Measurements from ENCODE around the gene HTATSF1. TPM values are rescaled to one million over a fixed set of nuclear protein-coding genes. Genes with fewer than 3 reads are reported as not detected.

HTATSF1 gene
- total RNA-seq, 4 donors from 2014 or later: 62.1 to 76.5 (median 69.4) TPM

DNA sequence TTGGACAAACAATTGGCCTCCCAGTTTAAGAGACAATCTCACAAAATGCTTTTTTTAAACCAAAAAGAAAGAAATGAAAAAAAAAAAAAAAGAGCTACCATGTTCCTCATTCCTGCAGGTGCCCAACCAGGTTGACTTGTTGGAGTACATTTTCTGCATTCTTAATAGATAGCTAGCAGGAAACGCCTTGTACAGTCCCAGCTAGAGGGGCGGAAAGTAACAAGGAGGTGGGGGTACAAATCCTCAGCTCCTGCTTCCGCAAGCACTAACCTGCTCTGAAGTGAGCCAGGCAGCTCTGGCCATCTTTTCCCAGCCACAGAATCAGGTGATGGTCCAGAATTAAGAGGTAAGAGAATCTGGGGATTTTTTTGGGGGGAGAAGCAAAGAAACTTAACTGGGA lies 34.6 kb downstream of the HTATSF1 start, which contains the start of gene VGLL1:
TSS of gene VGLL1 (plus strand) at position 265 of the 400 bp plus-strand sequence. CDS start 3,806 bp downstream, outside the sequence.
- H3K9me3 ChIP-seq: no peaks in the 10 kb centered on the region
- H3K36me3 ChIP-seq: no peaks in the 10 kb centered on the region
- 100% methylated on average over 1 of the region's 3 CpGs; no CpG with 5 or more reads in 1 of the 2 donors for WGBS, 2 donors (ENCODE audit: low coverage in 1 of 2)
- no peak for ATAC-seq
- peaks cover 0 to 3% (median 0%) of the 10 kb centered on the region in 3 donors for H3K4me1 ChIP-seq
- no peak within 1 kb of the TSS for H3K4me3 ChIP-seq
- TF ChIP-seq EP300 (IDR thresholded peaks at IDR 0.05) (no peak), POLR2AphosphoS5 (IDR thresholded peaks at IDR 0.05) (no peak), POLR2A (IDR thresholded peaks at IDR 0.05) (no peak)
- TF ChIP-seq, protein P1, sequence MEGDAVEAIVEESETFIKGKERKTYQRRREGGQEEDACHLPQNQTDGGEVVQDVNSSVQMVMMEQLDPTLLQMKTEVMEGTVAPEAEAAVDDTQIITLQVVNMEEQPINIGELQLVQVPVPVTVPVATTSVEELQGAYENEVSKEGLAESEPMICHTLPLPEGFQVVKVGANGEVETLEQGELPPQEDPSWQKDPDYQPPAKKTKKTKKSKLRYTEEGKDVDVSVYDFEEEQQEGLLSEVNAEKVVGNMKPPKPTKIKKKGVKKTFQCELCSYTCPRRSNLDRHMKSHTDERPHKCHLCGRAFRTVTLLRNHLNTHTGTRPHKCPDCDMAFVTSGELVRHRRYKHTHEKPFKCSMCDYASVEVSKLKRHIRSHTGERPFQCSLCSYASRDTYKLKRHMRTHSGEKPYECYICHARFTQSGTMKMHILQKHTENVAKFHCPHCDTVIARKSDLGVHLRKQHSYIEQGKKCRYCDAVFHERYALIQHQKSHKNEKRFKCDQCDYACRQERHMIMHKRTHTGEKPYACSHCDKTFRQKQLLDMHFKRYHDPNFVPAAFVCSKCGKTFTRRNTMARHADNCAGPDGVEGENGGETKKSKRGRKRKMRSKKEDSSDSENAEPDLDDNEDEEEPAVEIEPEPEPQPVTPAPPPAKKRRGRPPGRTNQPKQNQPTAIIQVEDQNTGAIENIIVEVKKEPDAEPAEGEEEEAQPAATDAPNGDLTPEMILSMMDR (IDR thresholded peaks at IDR 0.05): no peak
- no peak within 1 kb of the TSS for H3K27ac ChIP-seq
- H3K27me3 ChIP-seq: no peaks in the 10 kb centered on the region

DNA sequence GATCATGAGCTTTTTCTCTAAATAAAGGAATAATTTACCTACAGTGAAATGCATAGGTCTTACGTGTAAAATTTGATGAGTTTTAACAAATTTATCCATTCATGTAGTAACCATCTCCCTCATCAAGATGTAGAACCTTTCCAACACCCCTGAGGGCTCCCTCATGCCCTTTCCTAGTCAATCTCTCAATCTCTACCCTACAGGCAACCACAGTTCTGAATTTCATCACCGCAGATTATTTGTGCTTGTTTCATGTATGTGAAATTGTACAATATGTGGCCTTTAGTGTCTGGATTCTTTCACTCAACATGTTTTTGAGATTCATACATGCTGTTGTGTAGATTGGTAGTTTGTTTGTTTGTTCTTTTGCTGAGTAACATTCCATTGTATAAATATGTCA lies 36.7 kb downstream of the HTATSF1 start:
- no peaks in the 10 kb centered on the region for H3K9me3 ChIP-seq
- TF ChIP-seq POLR2AphosphoS5 (IDR thresholded peaks at IDR 0.05) (no peak), POLR2A (IDR thresholded peaks at IDR 0.05) (no peak)
- WGBS, 2 donors (ENCODE audit: low coverage in 1 of 2): 79 to 95% methylated on average over 2 of the region's 2 CpGs
- no peak overlapping the region for H3K4me3 ChIP-seq
- no peaks in the 10 kb centered on the region for H3K36me3 ChIP-seq
- no peaks in the 10 kb centered on the region for H3K4me1 ChIP-seq
- no peak overlapping the region for H3K27ac ChIP-seq
- H3K27me3 ChIP-seq: no peaks in the 10 kb centered on the region
- ATAC-seq: no peak

DNA sequence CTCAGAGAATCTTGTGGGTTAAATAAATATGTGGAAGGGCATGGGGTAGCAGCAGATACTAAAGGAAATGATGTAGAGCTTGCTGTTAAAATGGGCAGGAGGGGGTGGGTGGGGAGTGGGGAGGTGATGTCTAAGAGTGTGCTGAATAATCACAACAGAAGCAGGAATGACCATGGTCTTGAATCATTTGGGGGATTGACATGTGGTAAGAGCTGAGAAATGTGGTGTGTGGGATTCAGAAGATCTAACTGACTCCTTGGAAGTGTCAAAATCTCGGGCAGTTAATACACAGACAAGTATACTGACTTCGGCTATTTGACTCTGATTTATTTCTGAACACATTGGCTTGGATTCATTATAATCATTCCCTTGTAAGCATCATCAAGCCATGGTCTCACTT lies 41.4 kb downstream of the HTATSF1 start:
- no peak overlapping the region for H3K4me3 ChIP-seq
- ATAC-seq: no peak
- H3K36me3 ChIP-seq: no peaks in the 10 kb centered on the region
- H3K27me3 ChIP-seq: no peaks in the 10 kb centered on the region
- H3K9me3 ChIP-seq: no peaks in the 10 kb centered on the region
- TF ChIP-seq POLR2A (IDR thresholded peaks at IDR 0.05) (no peak), POLR2AphosphoS5 (IDR thresholded peaks at IDR 0.05) (no peak), EP300 (IDR thresholded peaks at IDR 0.05) (no peak)
- TF ChIP-seq, protein P1 (IDR thresholded peaks at IDR 0.05): no peak
- H3K27ac ChIP-seq: no peak overlapping the region
- 45 to 61% methylated on average over 2 of the region's 2 CpGs for WGBS, 2 donors (ENCODE audit: low coverage in 1 of 2)
- no peaks in the 10 kb centered on the region for H3K4me1 ChIP-seq

DNA sequence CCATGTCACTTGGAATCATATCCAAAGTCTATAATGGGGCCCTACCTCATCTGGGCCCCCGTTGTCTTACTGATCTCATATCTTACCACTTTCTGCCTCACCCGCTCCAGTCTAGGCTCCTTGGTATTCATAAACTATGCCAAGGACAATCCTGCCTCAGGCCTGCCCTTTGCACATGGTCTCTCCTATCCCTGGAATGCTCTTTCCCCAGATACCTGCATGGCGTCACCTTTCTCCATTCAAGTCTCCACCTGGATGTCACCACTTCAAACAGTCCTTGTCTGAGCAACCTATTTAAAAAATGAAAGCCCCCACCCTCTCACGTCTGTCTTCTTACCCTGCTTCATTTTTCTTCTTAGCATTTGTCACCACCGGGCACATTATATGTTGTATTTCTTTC lies 42.8 kb downstream of the HTATSF1 start:
- TF ChIP-seq EP300 (IDR thresholded peaks at IDR 0.05): no peak
- TF ChIP-seq, protein P1 (IDR thresholded peaks at IDR 0.05): no peak
- no peak for TF ChIP-seq POLR2A (IDR thresholded peaks at IDR 0.05)
- TF ChIP-seq POLR2AphosphoS5 (IDR thresholded peaks at IDR 0.05): no peak
- Histone ChIP-seq H3K27me3 (no peaks in the 10 kb centered on the region), H3K27ac (no peak overlapping the region), H3K4me1 (no peaks in the 10 kb centered on the region), H3K9me3 (no peaks in the 10 kb centered on the region), H3K4me3 (no peak overlapping the region), H3K36me3 (no peaks in the 10 kb centered on the region)
- no peak for ATAC-seq
- 68 to 100% methylated on average over 3 to 5 of the region's 5 CpGs for WGBS, 2 donors (ENCODE audit: low coverage in 1 of 2)

DNA sequence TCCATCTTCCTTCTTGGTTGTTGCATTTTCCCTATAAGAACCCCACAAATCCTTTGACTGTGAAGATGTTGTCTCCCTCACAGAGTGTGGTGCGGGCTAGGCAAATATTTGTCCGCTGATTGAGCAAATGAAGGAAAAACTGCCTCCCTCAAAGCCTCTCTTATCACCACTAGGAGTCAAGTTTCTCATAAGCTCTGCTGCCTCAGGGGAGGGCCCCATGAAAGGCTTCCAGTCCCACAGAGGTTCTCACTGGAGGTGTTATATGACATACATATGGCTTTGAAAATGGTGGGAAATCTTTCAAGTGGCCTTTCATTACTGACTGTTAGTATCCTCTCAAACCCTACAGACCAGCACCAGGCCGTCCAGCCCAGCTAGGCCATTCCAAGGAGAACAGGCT lies 43.9 kb downstream of the HTATSF1 start:
- no peaks in the 10 kb centered on the region for H3K36me3 ChIP-seq
- no peak overlapping the region for H3K4me3 ChIP-seq
- H3K9me3 ChIP-seq: no peaks in the 10 kb centered on the region
- no peaks in the 10 kb centered on the region for H3K27me3 ChIP-seq
- H3K27ac ChIP-seq: no peak overlapping the region
- TF ChIP-seq POLR2A (IDR thresholded peaks at IDR 0.05) (no peak), EP300 (IDR thresholded peaks at IDR 0.05) (no peak), POLR2AphosphoS5 (IDR thresholded peaks at IDR 0.05) (no peak)
- TF ChIP-seq, protein P1 (IDR thresholded peaks at IDR 0.05): no peak
- WGBS, 2 donors (ENCODE audit: low coverage in 1 of 2): 80% methylated on average over 2 of the region's 3 CpGs; no CpG with 5 or more reads in 1 of the 2 donors
- H3K4me1 ChIP-seq: no peaks in the 10 kb centered on the region
- no peak for ATAC-seq
